Ovary (tissue), 3 donors: ENCODE measurements around the gene FUT3.
"Not testable (repeated sequence)": the region's sequence is repeated elsewhere in the genome, so short reads cannot be mapped to it uniquely, and the experiment has no call there.

Source experiments
- CTCF ChIP-seq, 3 donors: fragments of 450-650 bp in 2 of 3; fragments of 200-600 bp in 1 of 3; IDR thresholded peaks; one replicate each; pipeline versions ENCODE4 v1.5.1 to v1.8.0; 2016 to 2022; ENCODE audit warnings: antibody characterized with exemption in 3 of 3, mild to moderate bottlenecking in 1 of 3
- EP300 ChIP-seq: sonication (generic); formaldehyde crosslinking; IDR thresholded peaks from one replicate; pipeline ENCODE4 v1.6.1; 2017; ENCODE audit warnings: antibody characterized with exemption
- POLR2A ChIP-seq: fragments of 450-650 bp; IDR thresholded peaks from one replicate; pipeline ENCODE4 v1.6.1; 2017; ENCODE audit warnings: antibody characterized with exemption, mild to moderate bottlenecking, moderate library complexity
- donor health status: DM: no; HTN: no; CAD: no.

- not testable (repeated sequence) for TF ChIP-seq CTCF (IDR thresholded peaks at IDR 0.05); EP300; POLR2A
Observed at GRCh38 chr19:5847846-5848245, 3.4 kb downstream of the FUT3 start.
